Kidney glomerular epithelial cell (primary cell): ENCODE results near the gene CARD11.

Experiments
- DNase-seq: peaks from one replicate; lab custom pipeline; 2025; lab: John Stamatoyannopoulos, UW

CARD11 gene

DNA sequence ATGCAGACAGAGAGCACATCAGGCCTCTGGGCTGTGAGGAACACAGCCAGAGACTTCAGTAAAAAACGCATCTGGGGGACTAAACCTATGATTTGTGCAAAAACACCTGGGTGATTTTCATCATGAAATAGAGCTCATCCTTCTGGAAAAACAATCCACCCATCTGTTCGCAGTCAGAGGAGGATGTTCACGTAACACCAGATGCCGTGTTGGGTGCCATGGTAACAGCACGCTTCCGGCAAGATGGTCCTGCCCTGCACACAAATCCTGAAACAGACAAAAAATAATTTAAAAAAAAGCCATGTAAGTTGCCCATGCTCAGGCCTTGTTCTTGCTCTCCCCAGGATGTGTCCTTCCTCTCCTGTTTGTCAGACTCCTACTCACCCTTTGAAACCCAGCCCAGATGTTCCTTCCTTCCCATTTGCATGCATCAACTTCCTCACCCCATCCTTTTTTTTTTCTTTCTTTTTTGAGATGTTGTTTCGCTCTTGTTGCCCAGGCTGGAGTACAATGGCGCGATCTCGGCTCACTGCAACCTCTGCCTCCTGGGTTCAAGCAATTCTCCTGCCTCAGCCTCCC, 171.3 kb downstream of the CARD11 start:
- DNase-seq = no peak

GRCh38 chr7:2870471-2870931, 173.2 kb downstream of the CARD11 start:
- peak; percentile 54 for DNase-seq

- DNase-seq = no peak
These were observed 173.7 kb downstream of the CARD11 start for GRCh38 chr7:2869981-2870380.

DNA sequence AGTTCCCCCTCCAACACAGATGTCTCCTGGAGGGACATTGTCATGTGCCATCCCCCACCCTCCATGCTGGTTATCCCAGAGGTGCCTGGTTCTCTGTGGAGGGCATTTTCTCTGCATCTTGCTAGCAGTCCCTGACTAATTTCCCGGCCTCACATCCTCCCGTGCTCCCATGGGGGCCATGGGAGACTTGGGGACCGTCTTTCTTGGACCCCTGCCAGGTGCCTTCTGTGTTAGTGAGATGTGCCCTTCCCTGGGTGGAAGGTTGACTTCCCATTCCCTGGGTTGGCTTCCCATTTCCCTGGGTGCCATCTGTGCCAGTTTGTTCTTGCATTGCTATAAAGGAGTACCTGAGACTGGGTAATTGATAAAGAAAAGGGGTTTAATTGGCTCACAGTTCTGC, 177.1 kb downstream of the CARD11 start:
- DNase-seq = no peak

DNA sequence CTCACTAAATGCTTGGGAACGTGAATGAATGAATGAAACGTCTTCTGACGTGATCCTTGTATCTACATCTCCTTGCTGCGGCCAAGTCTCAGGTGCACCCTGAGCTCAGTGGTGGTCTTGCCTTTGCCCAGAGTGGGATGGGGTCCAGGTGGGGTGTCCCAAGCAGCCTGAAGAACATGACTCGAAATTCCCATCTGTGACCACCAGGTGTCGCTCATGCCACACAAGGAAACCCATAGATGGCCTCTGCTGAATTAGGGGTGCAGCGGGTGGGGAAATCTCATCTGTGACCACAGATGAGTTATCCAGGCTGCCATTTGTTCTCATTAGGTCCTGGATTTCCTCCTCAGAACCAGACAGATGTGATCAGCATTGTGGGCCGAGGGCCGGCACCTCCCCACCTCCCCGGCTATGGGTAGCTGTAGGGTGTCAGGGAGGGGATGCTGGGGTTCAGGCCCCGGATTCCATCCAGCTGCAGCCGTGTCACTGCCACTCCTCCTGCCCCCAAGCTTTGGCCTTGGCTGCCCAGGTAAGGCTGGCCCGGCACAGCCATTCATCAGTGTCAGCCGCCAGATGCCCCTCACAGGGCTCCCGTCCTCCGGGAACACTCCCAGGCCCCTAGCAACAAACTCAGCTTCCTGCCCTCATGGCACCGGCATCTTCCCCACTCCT, 178.5 kb downstream of the CARD11 start:
- DNase-seq = peak; percentile 45

DNA sequence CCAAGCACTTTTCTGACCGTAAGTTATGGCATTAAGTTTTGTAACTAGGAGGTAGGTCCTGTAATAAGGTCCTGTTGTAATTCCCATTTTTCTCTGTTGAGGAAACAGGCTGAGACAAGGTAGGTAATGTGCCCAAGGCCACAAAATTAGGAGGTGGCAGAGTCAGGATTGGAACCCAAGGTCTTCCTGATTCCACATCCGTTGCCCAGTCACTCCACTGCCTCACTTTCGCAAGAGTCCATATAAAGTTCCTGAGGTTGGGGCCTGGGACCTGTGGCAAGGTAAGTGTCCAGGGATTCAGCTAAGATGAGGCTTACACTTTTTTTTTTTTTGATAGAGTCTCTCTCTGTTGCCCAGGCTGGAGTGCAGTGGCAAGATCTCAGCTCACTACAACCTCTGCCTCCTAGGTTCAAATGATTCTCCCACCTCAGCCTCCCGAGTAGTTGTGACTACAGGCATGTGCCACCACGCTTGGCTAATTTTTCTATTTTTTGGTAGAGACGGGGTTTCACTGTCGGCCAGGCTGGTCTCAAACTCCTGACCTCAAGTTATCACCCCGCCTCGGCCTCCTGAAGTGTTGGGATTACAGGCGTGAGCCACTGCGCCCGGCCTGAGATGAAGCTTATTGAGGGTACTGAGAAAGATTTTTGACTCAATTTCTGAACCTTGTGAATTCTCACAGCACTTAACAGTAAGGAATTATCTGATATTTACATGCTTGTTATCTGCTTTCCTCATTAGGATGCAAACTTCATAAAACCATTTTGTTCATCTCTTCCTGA, 179.3 kb downstream of the CARD11 start:
- no peak for DNase-seq

DNA sequence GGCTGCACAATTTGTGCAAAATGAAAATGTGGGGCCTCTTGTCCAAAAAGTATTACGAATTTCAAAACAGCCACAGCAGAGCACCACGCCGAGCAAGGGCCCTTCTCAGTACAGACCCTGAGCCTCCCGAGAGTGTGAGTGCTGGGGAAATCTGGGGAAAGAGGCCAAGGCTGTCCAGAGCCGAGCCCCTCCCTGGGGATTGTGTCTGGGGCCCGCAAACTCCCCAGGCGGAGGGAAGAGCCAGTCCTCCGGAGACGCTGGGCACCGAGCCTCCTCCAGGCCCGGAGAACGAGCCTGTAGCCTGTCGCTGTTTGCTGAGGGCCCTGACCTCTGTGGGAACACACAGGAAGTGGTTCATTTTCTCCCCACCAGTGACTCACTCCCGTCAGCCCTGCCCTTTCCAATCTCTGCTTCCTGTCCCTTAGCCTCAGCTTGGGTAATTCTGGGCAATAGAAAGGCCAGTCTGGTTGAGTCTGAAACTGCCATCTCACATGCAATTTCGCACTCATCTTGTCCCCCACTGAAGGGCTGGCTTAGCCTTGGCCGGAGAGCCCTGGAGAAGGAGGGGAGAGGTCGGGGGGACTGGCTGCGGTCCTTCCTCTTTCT, 180.1 kb downstream of the CARD11 start:
- peak; percentile 65 for DNase-seq

DNA sequence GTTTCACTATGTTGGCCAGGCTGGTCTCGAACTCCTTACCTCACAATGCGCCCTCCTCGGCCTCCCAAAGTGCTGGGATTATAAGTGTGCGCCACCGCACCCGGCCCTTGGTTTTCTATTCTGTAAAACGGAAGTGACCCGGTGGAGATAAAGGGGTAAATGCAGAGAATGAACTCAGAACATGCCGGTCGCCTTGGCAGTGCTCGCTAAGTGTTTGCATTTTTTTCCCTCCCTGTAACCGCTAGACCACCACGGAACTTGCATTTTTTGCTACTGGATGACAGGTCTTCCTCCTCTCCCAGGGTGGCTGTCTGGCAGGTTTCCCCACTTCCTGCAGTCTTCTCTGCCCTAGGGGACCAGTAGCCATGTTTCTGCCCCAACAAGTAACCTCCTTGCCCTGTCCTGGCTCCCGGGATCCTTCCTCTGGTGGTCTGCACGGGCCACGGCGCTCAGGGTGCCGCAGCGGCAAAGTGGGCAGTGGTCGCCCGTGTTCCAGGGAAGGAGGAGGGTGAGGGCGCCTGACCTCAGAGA, 180.8 kb downstream of the CARD11 start:
- DNase-seq = no peak

DNA sequence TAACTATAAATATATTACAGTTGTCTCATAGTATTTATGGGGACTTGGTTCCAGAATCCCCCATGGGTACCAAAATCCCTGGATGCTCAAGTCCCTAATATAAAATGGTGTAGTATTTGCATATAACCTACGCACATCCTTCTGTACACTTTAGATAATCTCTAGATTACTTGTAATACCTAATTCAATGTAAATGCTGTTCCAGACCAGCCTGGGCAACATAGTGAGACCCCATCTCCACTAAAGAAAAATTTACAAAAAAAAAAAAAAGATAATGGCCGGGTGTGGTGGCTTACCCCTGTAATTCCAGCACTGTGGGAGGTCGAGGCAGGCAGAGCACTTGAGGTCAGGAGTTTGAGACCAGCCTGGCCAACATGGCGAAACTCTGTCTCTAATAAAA, 182.2 kb downstream of the CARD11 start:
- no peak for DNase-seq

DNA sequence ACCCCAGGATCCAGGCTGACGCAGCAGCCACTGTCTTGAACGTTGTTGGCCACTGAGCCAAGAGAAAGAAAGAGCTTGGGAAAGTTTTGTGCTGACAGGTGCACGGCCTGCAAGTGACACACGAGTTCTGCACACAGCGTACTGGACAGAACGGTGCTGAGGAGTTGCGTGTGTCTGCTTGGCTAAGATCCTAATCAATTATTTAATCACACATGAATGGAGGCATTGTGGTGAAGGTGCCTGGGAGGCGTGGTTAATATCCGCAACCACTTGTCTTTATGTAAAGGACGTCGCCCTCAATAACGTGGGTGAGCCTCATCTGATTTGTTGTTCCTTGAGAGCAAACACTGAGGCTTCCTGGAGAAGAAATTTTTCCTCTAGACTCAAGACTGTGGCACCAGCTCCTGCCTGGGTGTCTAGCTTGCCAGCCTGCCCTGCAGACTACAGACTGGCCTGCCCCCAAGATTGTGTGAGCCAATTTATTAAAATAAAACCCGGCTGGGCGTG, 183.0 kb downstream of the CARD11 start:
- DNase-seq = no peak

GRCh38 chr7:2859952-2860351, 183.7 kb downstream of the CARD11 start:
- DNase-seq = no peak

GRCh38 chr7:2858621-2859020, 185.0 kb downstream of the CARD11 start:
- DNase-seq = no peak

GRCh38 chr7:2856388-2857169, 187.1 kb downstream of the CARD11 start:
- no peak for DNase-seq
